HepG2 (cell line): ENCODE data around the gene TEX261. TPM values are rescaled to one million over a fixed set of nuclear protein-coding genes. Genes with fewer than 3 reads are reported as not detected.

ENCODE experiments used
- AKNA ChIP-seq: sonication (generic); formaldehyde crosslinking; IDR thresholded peaks from 2 replicates; pipeline ENCODE4 v1.4.0; 2020; ENCODE audit warnings: missing genetic modification reagents, borderline replicate concordance
- CSRNP1 ChIP-seq: sonication (generic); formaldehyde crosslinking; IDR thresholded peaks from 2 replicates; pipeline ENCODE4 v1.8.1; 2023; ENCODE audit warnings: mild to moderate bottlenecking, missing genetic modification reagents
- DDIT3 ChIP-seq: sonication (generic); formaldehyde crosslinking; IDR thresholded peaks from 2 replicates; pipeline ENCODE4 v1.4.0; 2020; ENCODE audit warnings: mild to moderate bottlenecking, missing genetic modification reagents
- FOXO4 ChIP-seq: sonication (generic); formaldehyde crosslinking; conservative IDR thresholded peaks from 2 replicates; pipeline ENCODE4 v1.8.1; 2023; ENCODE audit warnings: missing genetic modification reagents
- GATAD2A ChIP-seq: IDR thresholded peaks from 2 replicates; pipeline ENCODE4 v1.6.1; 2016
- HCFC1 ChIP-seq: fragments of 150-350 bp; IDR thresholded peaks from 2 replicates; pipeline ENCODE4 v1.6.1; 2014; ENCODE audit warnings: low read depth, low read length
- HNRNPL ChIP-seq: fragments of 200-400 bp; formaldehyde crosslinking; IDR thresholded peaks from 2 replicates; pipeline ENCODE4 v1.6.1; 2017; ENCODE audit warnings: mild to moderate bottlenecking, low read depth, low read length
- NPAS2 ChIP-seq: sonication (generic); formaldehyde crosslinking; IDR thresholded peaks from 2 replicates; pipeline ENCODE4 v1.8.0; 2022; ENCODE audit warnings: mild to moderate bottlenecking, missing genetic modification reagents, borderline replicate concordance
- PATZ1 ChIP-seq: sonication (generic); formaldehyde crosslinking; IDR thresholded peaks from 2 replicates; pipeline ENCODE4 v1.4.0; 2020; ENCODE audit warnings: missing genetic modification reagents
- STAG1 ChIP-seq: sonication (generic); formaldehyde crosslinking; IDR thresholded peaks from 2 replicates; pipeline ENCODE4 v1.4.0; 2020; ENCODE audit warnings: missing genetic modification reagents
- TFE3 ChIP-seq: IDR thresholded peaks from 2 replicates; pipeline ENCODE4 v1.6.1; 2016
- ZBTB14 ChIP-seq: sonication (generic); formaldehyde crosslinking; IDR thresholded peaks from 2 replicates; pipeline ENCODE4 v1.4.0; 2020; ENCODE audit warnings: missing genetic modification reagents
- ZNF460 ChIP-seq: sonication (generic); formaldehyde crosslinking; IDR thresholded peaks from 2 replicates; pipeline ENCODE4 v1.5.1; 2020; ENCODE audit warnings: missing genetic modification reagents, mild to moderate bottlenecking, borderline replicate concordance
- ZNF672 ChIP-seq: sonication (generic); formaldehyde crosslinking; IDR thresholded peaks from 2 replicates; pipeline ENCODE4 v1.8.1; 2022; ENCODE audit warnings: missing genetic modification reagents
- ZNF850 ChIP-seq: sonication (generic); formaldehyde crosslinking; conservative IDR thresholded peaks from 2 replicates; pipeline ENCODE4 v1.9.0; 2021; ENCODE audit warnings: mild to moderate bottlenecking, missing genetic modification reagents
- polyA plus RNA-seq, 8 experiments: library from polyadenylated mRNA; depleted of rRNA in 3 of 8; stranded (reverse) in 7 of 8; unstranded in 1 of 8; fragments of >200 nt; fragmentation: Illumina TruSeq in 4 of 8; extraction: Trizol in 4 of 8; gene quantifications; 2 replicates each; pipeline versions ENCODE4 v1.2.1 to v1.2.3, GENCODE V29; 2011 to 2016; ENCODE audit warnings: low read depth in 4 of 8, missing spikeins in 1 of 8, mixed read lengths in 1 of 8; ENCODE audit not compliant: insufficient read depth in 1 of 8
- total RNA-seq, 5 experiments: library from RNA; depleted of rRNA; stranded (reverse); fragments of >200 nt; fragmentation: Illumina TruSeq; extraction: Trizol; gene quantifications; 2 replicates each; pipeline ENCODE4 v1.2.3, GENCODE V29; 2016; ENCODE audit warnings: low read depth in 1 of 5

TEX261 gene
- total and polyA plus RNA-seq, 2 of the 13 experiments (the other 11 are each of a cell fraction or from before 2014, with no cell fraction given), result 43.8 to 78.7 TPM

GRCh38 chr2:70937866-70938585 lies 56.6 kb downstream of the TEX261 start (continued):
- no peak for TF ChIP-seq ZNF460 (CRISPR knock-in tag)
- no peak for TF ChIP-seq NPAS2 (CRISPR knock-in tag)
- no peak for TF ChIP-seq ZNF850
- no peak for TF ChIP-seq CSRNP1
- TF ChIP-seq GATAD2A (CRISPR knock-in tag), result peak; percentile 43; the same call in 1 of the 2 replicates
- no peak for TF ChIP-seq AKNA (CRISPR knock-in tag)
- no peak for TF ChIP-seq STAG1 (CRISPR knock-in tag)
- no peak for TF ChIP-seq TFE3 (CRISPR knock-in tag)
- TF ChIP-seq ZNF672 (CRISPR knock-in tag), result no peak
- TF ChIP-seq ZBTB14 (CRISPR knock-in tag), result no peak
- 0 out of 2 replicates have a peak, but pooled peaks have one; percentile 20 for TF ChIP-seq HNRNPL
- TF ChIP-seq FOXO4, result 0 out of 2 replicates have a peak, but pooled peaks have one; percentile 72
- TF ChIP-seq PATZ1, result peak; percentile 83
- no peak for TF ChIP-seq HCFC1
- no peak for TF ChIP-seq DDIT3 (CRISPR knock-in tag)
